IPS-20b (cell line): ENCODE results near the gene LEO1.
A peak's percentile ranks its signal among the peaks of the same experiment; 100 is the strongest.

Experiments
- H3K27ac ChIP-seq: one replicate; pipeline ENCODE4 v1.5.1; 2013; ENCODE audit warnings: low read length
- H3K27me3 ChIP-seq: 2 replicates; pipeline ENCODE4 v1.6.1; 2013; ENCODE audit warnings: mild to moderate bottlenecking, low read length, inconsistent platforms; ENCODE audit not compliant: insufficient read depth
- H3K36me3 ChIP-seq: 2 replicates; pipeline ENCODE4 v1.6.1; 2013; ENCODE audit warnings: low read depth, mild to moderate bottlenecking, inconsistent platforms, low read length, moderate library complexity; ENCODE audit not compliant: insufficient read depth
- H3K4me1 ChIP-seq: 2 replicates; pipeline ENCODE4 v1.6.1; 2013; ENCODE audit warnings: mild to moderate bottlenecking, control low read depth, inconsistent platforms, low read length, moderate library complexity; ENCODE audit not compliant: insufficient read depth
- H3K4me3 ChIP-seq: 2 replicates; pipeline ENCODE4 v1.5.1; 2013; ENCODE audit warnings: mild to moderate bottlenecking, low read length, inconsistent platforms
- H3K9ac ChIP-seq: 2 replicates; pipeline ENCODE4 v1.6.1; 2013; ENCODE audit warnings: low read depth, mild to moderate bottlenecking, inconsistent platforms, low read length, moderate library complexity
- H3K9me3 ChIP-seq: 2 replicates; pipeline ENCODE4 v1.6.1; 2013; ENCODE audit warnings: mild to moderate bottlenecking, low read depth, low read length, inconsistent platforms; ENCODE audit not compliant: insufficient read depth

LEO1 gene

DNA sequence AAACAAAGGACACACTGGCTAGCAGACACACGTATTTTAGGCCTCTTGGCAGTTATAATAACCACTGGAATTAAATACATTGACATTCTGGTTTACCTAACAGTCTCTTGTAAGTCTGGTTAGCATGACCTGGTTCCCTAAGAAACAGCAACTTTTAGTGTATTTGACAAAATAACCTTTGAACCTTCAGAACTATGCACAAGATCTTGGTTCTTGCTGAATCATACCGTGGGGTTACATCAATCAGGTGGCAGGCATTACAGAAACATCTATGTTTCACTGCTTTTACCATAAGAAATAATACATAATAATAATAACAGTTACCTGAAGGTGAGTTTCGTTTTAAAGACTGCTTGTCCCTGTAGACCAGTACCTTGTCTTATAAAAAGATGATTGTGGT, 18.8 kb downstream of the LEO1 start:
- H3K4me1 ChIP-seq, result no peaks in the 10 kb centered on the region
- no peak overlapping the region for H3K27ac ChIP-seq
- H3K4me3 ChIP-seq, result no peak overlapping the region
- no peak overlapping the region for H3K9ac ChIP-seq
- H3K36me3 ChIP-seq, result peaks cover 97% of the 10 kb centered on the region
- H3K27me3 ChIP-seq, result no peaks in the 10 kb centered on the region
- no peaks in the 10 kb centered on the region for H3K9me3 ChIP-seq

DNA sequence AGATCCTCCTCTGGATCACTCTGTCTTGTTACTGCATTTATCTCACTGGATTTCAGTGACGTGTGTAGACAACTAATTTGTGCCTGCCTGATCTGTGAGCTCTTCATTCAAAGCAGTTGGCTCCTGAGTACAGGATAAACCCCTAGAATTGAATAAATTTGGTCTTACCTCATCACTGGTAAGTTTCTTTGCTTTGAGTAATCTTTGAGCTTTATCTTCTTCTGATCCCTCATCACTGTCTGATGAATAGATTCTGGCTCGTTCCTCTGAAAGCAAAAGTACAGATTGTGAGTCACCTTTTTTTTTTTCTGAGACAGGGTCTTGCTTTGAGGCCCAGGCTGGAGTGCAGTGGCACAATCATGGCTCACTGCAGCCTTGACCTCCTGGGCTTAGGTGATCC, 24.5 kb downstream of the LEO1 start:
- Histone ChIP-seq H3K27me3 (no peaks in the 10 kb centered on the region), H3K9ac (no peak overlapping the region), H3K27ac (no peak overlapping the region), H3K4me1 (no peaks in the 10 kb centered on the region), H3K9me3 (no peaks in the 10 kb centered on the region), H3K4me3 (no peak overlapping the region), H3K36me3 (peaks cover 80% of the 10 kb centered on the region)

DNA sequence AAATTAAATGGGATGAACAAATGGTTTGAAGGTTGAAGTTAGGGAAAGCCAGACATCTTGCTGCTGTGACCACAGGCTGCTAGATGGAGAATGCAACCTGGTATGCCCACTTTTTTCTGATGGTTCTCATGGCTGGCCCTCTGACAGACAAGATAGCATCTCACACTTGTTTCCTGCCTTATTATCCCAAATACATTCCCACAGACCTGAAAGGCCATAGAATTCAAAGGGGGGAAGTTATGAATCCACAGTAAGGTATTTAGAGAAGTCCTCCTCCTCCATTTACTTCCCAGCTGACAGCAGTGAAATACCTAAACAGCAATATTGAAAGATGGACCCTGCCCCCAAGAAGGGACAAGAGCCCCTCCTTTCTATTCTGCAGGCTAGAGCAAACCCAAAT, 32.4 kb downstream of the LEO1 start:
- Histone ChIP-seq H3K27me3 (no peaks in the 10 kb centered on the region), H3K27ac (no peak overlapping the region), H3K9me3 (no peaks in the 10 kb centered on the region), H3K36me3 (peaks cover 56% of the 10 kb centered on the region), H3K4me1 (no peaks in the 10 kb centered on the region), H3K9ac (no peak overlapping the region), H3K4me3 (no peak overlapping the region)

DNA sequence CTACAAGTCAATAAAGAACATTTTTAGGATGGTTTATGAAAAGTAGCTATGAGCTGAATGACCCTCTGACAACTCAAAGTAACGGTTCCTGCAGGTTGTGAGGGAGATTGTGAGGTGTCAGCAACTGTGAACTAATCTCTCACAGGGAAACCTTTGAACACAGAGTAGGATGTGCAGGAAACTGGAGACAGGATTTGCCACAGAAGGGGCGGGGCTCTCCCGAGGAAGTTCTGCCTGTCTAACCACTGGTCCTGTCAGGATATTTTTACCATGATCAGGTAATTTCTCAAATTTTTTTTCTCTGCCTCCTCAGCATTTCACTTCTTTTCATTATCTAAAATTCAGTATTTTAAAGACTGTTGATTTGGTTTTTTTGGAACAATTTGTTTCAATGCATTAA, 33.3 kb downstream of the LEO1 start:
- Histone ChIP-seq H3K9ac (no peak overlapping the region), H3K36me3 (peaks cover 49% of the 10 kb centered on the region), H3K4me3 (no peak overlapping the region), H3K27ac (no peak overlapping the region), H3K9me3 (no peaks in the 10 kb centered on the region), H3K4me1 (no peaks in the 10 kb centered on the region), H3K27me3 (no peaks in the 10 kb centered on the region)

- no peaks in the 10 kb centered on the region for H3K9me3 ChIP-seq
- peaks cover 37% of the 10 kb centered on the region for H3K36me3 ChIP-seq
- H3K4me1 ChIP-seq, result no peaks in the 10 kb centered on the region
- no peak overlapping the region for H3K27ac ChIP-seq
- H3K9ac ChIP-seq, result no peak overlapping the region
- no peaks in the 10 kb centered on the region for H3K27me3 ChIP-seq
- H3K4me3 ChIP-seq, result peak overlapping the region; percentile 41; the same call in 1 of the 2 replicates
Measured at GRCh38 chr15:51936105-51936478, 35.5 kb downstream of the LEO1 start.

DNA sequence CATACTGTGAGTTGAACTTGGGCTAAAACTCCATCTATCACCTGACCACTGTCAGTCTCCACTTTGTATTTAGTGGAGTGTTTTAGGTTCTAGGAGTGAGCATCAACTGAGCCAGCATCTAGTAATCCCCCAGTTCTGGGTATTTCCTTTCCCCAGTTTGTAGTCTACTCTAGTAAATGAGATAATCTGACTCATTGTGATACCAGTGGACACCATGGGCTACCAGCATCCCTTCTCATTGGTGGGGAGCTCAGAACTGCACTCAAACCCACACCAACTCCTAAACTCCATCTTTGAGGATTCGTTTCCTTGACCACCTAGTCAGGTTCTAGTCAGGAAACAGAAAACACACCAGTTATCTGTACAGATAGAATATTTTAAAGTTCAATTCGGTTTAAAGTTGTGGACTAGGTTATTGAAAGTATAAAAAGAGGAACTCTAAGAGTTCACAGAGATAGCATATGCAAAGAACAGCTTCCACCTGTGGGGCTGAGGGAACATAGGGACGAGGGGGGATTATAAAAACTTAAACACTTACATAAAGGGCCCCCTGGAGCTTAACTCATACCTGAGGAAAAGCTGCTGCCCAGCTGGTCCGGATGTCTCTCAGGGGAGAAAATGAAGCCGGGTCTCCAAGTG, 36.0 kb downstream of the LEO1 start:
- Histone ChIP-seq H3K36me3 (peaks cover 35% of the 10 kb centered on the region), H3K27me3 (no peaks in the 10 kb centered on the region), H3K9me3 (no peaks in the 10 kb centered on the region), H3K4me1 (0 out of 2 replicates have a peak, but pooled peaks cover 4% of the 10 kb centered on the region), H3K27ac (no peak overlapping the region), H3K9ac (no peak overlapping the region), H3K4me3 (peak overlapping the region; percentile 41; the same call in 1 of the 2 replicates)

DNA sequence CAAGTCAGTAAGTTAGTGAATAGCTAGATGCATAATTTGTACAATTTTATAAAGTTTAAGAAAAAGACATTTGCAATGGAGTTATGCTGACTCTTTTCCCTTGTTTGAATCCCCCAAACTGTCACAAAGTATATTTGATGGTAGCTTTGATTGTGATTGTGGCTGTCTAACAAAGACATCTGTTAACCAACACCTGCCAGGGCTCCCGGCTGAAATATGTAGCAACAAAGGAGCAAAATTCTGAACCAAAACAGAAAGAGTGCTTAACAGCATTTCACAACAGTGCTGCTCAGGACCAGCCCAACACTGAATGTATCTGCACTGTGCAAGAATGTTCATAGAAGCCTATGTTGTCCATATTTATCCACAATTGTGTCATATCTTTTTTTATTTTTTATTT, 39.4 kb downstream of the LEO1 start:
- no peak overlapping the region for H3K27ac ChIP-seq

DNA sequence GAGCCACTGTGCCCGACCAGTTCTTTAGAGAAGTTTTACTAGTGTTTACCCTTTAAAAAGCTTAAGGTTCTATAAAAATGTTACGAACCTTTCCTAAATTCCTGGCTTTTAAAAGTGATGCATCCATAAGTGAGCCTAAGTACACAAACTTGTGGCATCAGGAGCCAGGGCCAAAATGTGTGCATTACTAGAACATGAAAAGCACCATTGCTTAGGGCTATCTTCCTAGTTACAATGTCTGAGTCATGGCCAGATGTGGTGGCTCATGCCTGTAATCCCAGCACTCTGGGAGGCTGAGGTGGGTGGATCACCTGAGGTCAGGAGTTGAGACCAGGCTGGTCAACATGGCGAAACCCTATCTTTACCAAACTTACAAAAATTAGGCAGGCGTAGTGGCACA, 39.9 kb downstream of the LEO1 start:
- Histone ChIP-seq H3K9ac (no peak overlapping the region), H3K36me3 (peaks cover 15% of the 10 kb centered on the region; the same call in 1 of the 2 replicates), H3K9me3 (no peaks in the 10 kb centered on the region), H3K27me3 (no peaks in the 10 kb centered on the region), H3K4me3 (no peak overlapping the region), H3K4me1 (0 out of 2 replicates have a peak, but pooled peaks cover 4% of the 10 kb centered on the region), H3K27ac (no peak overlapping the region)

More for the DNA sequence above, 39.4 kb downstream of the LEO1 start:
- Histone ChIP-seq H3K27me3 (no peaks in the 10 kb centered on the region), H3K4me1 (0 out of 2 replicates have a peak, but pooled peaks cover 4% of the 10 kb centered on the region), H3K9ac (no peak overlapping the region), H3K4me3 (no peak overlapping the region), H3K9me3 (no peaks in the 10 kb centered on the region), H3K36me3 (peaks cover 17% of the 10 kb centered on the region)

DNA sequence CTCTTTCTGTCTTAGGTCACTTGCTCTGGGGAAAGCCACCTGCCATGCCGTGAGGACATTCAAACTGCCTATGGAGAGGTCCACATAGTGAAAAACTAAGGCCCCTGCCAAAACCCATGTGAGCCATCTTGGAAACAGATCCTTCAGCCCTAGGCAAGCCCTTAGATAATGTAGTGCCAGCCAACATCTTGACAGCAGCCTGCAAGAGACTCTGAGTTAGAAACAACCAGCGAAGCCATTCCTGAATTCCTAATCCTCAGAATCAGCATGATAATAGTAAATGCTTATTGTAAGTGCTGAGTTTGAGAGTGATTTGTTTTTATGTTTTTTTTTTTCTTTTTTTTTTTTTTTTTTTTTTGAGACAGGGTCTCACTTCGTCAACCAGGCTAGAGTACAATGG, 40.6 kb downstream of the LEO1 start:
- Histone ChIP-seq H3K4me1 (0 out of 2 replicates have a peak, but pooled peaks cover 4% of the 10 kb centered on the region), H3K36me3 (0 out of 2 replicates have a peak, but pooled peaks cover 10% of the 10 kb centered on the region), H3K4me3 (no peak overlapping the region), H3K27me3 (no peaks in the 10 kb centered on the region), H3K9ac (no peak overlapping the region), H3K9me3 (no peaks in the 10 kb centered on the region), H3K27ac (no peak overlapping the region)

- Histone ChIP-seq H3K9me3 (no peaks in the 10 kb centered on the region), H3K4me3 (no peak overlapping the region), H3K4me1 (0 out of 2 replicates have a peak, but pooled peaks cover 4% of the 10 kb centered on the region), H3K27me3 (no peaks in the 10 kb centered on the region), H3K9ac (no peak overlapping the region), H3K27ac (no peak overlapping the region), H3K36me3 (peaks cover 21% of the 10 kb centered on the region; the same call in 1 of the 2 replicates)
Measured at GRCh38 chr15:51926809-51927208, 44.8 kb downstream of the LEO1 start.

DNA sequence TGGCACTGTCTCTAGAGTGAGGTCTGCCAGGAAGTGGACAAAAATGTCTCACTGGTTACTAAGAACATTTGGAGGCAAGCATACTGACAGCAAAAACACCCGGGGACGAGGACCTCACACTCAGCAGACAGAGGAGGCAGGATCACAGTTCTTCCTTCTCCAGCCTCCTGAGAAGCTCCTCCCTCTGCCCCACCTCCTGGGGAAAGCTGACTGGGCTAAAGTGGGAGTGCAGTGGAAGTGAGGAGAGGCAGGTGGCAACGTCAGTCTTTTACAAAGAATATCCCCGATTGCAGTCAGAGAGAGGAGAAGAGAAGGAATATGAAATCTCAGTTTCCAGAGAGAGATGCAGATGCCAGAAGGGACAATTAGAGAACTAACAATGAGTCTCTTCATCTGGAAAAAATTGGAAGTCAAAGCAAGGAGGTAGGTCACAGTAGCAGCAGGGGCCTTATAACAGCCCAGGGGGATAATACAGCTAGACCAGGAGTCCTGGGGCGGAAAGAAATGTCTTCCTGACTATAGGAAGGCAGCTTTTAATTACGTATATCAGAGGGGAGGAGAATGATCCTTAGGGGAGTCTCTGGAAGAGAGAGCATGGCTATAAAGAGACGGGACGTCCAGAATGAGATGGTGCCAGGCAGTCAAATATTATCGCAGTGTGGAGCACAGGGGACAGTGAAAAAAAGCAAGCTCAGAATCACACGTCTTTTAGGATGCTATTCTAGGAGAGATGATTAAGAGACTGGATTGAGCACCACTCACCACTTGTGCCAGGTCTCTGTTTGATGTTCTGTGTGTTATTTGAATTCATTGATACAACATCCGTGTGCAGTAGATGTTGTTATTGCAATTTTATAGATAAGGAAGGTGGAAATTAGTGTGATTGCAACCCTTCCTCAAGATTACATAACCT, 47.2 kb downstream of the LEO1 start:
- H3K9ac ChIP-seq, result no peak overlapping the region
- no peaks in the 10 kb centered on the region for H3K4me1 ChIP-seq
- peaks cover 27% of the 10 kb centered on the region; the same call in 1 of the 2 replicates for H3K36me3 ChIP-seq
- H3K9me3 ChIP-seq, result no peaks in the 10 kb centered on the region
- H3K27ac ChIP-seq, result no peak overlapping the region
- no peak overlapping the region for H3K4me3 ChIP-seq
- H3K27me3 ChIP-seq, result no peaks in the 10 kb centered on the region

DNA sequence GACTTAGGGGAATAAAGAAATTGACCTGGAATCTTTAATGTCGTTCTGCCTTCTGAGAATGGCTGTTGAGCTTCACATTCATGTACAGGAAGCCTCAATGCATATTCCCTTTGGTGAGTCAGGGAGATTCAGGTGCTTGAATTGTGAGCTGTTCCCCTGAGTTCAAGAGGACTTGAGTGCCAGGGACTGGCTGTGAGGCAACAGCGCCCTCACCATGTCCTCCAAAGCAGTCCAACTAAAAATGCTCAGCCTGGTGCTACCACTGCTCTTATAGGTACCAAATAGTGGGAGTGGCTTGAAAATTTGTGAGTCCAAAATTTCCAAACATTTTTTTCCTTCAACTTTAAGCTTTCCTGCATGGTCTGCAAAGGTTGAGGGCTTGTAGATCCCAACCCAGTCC, 54.1 kb downstream of the LEO1 start:
- Histone ChIP-seq H3K9me3 (no peaks in the 10 kb centered on the region), H3K4me1 (no peaks in the 10 kb centered on the region), H3K36me3 (peaks cover 20% of the 10 kb centered on the region), H3K27ac (no peak overlapping the region), H3K9ac (no peak overlapping the region), H3K27me3 (no peaks in the 10 kb centered on the region), H3K4me3 (no peak overlapping the region)
